ENCODE results near the gene TSEN54.

The TSEN54 gene

GRCh38 chr17:75502072-75502720 is 14.1 kb upstream of the TSEN54 start:
- Histone ChIP-seq H3F3A (ENCODE audit: insufficient read depth) (no peaks in the 10 kb centered on the region), H3K9ac (ENCODE audit: low read length) (no peak overlapping the region), H3K4me3 (ENCODE audit: insufficient read depth, low read length, poor library complexity, severe bottlenecking) (no peak overlapping the region), H2AFZ (ENCODE audit: low read depth, low read length, severe bottlenecking) (no peak overlapping the region), H3K9me2 (replicated peaks; ENCODE audit: insufficient read depth, low read length) (no peaks in the 10 kb centered on the region), H4K20me1 (ENCODE audit: low read depth, low read length) (no peaks in the 10 kb centered on the region), H3K79me2 (ENCODE audit: insufficient read depth, low read length) (no peaks in the 10 kb centered on the region), H3K9me3 (ENCODE audit: insufficient read depth, low read length) (no peaks in the 10 kb centered on the region), H3K27ac (ENCODE audit: low read depth, low read length) (no peak overlapping the region), H3K4me2 (ENCODE audit: low read depth, low read length, poor library complexity, severe bottlenecking) (no peak overlapping the region), H3K27me3 (ENCODE audit: low read length) (no peaks in the 10 kb centered on the region), H3K36me3 (ENCODE audit: low read length) (no peaks in the 10 kb centered on the region)
- no peak for TF ChIP-seq EZH2phosphoT487 (conservative IDR thresholded peaks at IDR 0.05; ENCODE audit: low read length)

- H3K36me3 ChIP-seq (ENCODE audit: low read length), result no peaks in the 10 kb centered on the region
- H3K27ac ChIP-seq (ENCODE audit: low read depth, low read length), result no peak overlapping the region
- H3K4me2 ChIP-seq (ENCODE audit: low read depth, low read length, poor library complexity, severe bottlenecking), result no peak overlapping the region
These were observed 13.5 kb upstream of the TSEN54 start for GRCh38 chr17:75502721-75503329.

GRCh38 chr17:75503337-75503950 is 12.9 kb upstream of the TSEN54 start:
- no peaks in the 10 kb centered on the region for H3K36me3 ChIP-seq (ENCODE audit: low read length)
- TF ChIP-seq CTCF (IDR thresholded peaks at IDR 0.05; ENCODE audit: insufficient read depth, low read length, poor library complexity, severe bottlenecking), result no peak
- no peak overlapping the region for H3K4me2 ChIP-seq (ENCODE audit: low read depth, low read length, poor library complexity, severe bottlenecking)

More at GRCh38 chr17:75502721-75503329, 13.5 kb upstream of the TSEN54 start:
- H3K9me3 ChIP-seq (ENCODE audit: insufficient read depth, low read length), result no peaks in the 10 kb centered on the region
- no peak overlapping the region for H3K4me3 ChIP-seq (ENCODE audit: insufficient read depth, low read length, poor library complexity, severe bottlenecking)
- TF ChIP-seq EZH2phosphoT487 (conservative IDR thresholded peaks at IDR 0.05; ENCODE audit: low read length) (no peak), CTCF (IDR thresholded peaks at IDR 0.05; ENCODE audit: insufficient read depth, low read length, poor library complexity, severe bottlenecking) (no peak)
- no peaks in the 10 kb centered on the region for H3K79me2 ChIP-seq (ENCODE audit: insufficient read depth, low read length)
- H3K27me3 ChIP-seq (ENCODE audit: low read length), result no peaks in the 10 kb centered on the region
- H3K9ac ChIP-seq (ENCODE audit: low read length), result no peak overlapping the region
- H2AFZ ChIP-seq (ENCODE audit: low read depth, low read length, severe bottlenecking), result no peak overlapping the region
- H3K9me2 ChIP-seq (replicated peaks; ENCODE audit: insufficient read depth, low read length), result no peaks in the 10 kb centered on the region
- no peaks in the 10 kb centered on the region for H3F3A ChIP-seq (ENCODE audit: insufficient read depth)
- H4K20me1 ChIP-seq (ENCODE audit: low read depth, low read length), result no peaks in the 10 kb centered on the region

GRCh38 chr17:75503976-75504346 is 12.4 kb upstream of the TSEN54 start:
- no peaks in the 10 kb centered on the region for H3K9me3 ChIP-seq (ENCODE audit: insufficient read depth, low read length)
- no peaks in the 10 kb centered on the region for H3K27me3 ChIP-seq (ENCODE audit: low read length)
- no peak overlapping the region for H3K4me2 ChIP-seq (ENCODE audit: low read depth, low read length, poor library complexity, severe bottlenecking)
- no peaks in the 10 kb centered on the region for H4K20me1 ChIP-seq (ENCODE audit: low read depth, low read length)
- H3F3A ChIP-seq (ENCODE audit: insufficient read depth), result no peaks in the 10 kb centered on the region
- no peak overlapping the region for H3K9ac ChIP-seq (ENCODE audit: low read length)
- no peak overlapping the region for H2AFZ ChIP-seq (ENCODE audit: low read depth, low read length, severe bottlenecking)
- no peak overlapping the region for H3K27ac ChIP-seq (ENCODE audit: low read depth, low read length)
- TF ChIP-seq CTCF (IDR thresholded peaks at IDR 0.05; ENCODE audit: insufficient read depth, low read length, poor library complexity, severe bottlenecking) (no peak), EZH2phosphoT487 (conservative IDR thresholded peaks at IDR 0.05; ENCODE audit: low read length) (no peak)
- H3K36me3 ChIP-seq (ENCODE audit: low read length), result no peaks in the 10 kb centered on the region
- no peaks in the 10 kb centered on the region for H3K79me2 ChIP-seq (ENCODE audit: insufficient read depth, low read length)
- no peak overlapping the region for H3K4me3 ChIP-seq (ENCODE audit: insufficient read depth, low read length, poor library complexity, severe bottlenecking)
- no peaks in the 10 kb centered on the region for H3K9me2 ChIP-seq (replicated peaks; ENCODE audit: insufficient read depth, low read length)

More at GRCh38 chr17:75503337-75503950, 12.9 kb upstream of the TSEN54 start:
- Histone ChIP-seq H3K9ac (ENCODE audit: low read length) (no peak overlapping the region), H3K4me3 (ENCODE audit: insufficient read depth, low read length, poor library complexity, severe bottlenecking) (no peak overlapping the region), H3K27me3 (ENCODE audit: low read length) (no peaks in the 10 kb centered on the region), H2AFZ (ENCODE audit: low read depth, low read length, severe bottlenecking) (no peak overlapping the region), H3K27ac (ENCODE audit: low read depth, low read length) (no peak overlapping the region), H4K20me1 (ENCODE audit: low read depth, low read length) (no peaks in the 10 kb centered on the region), H3K9me2 (replicated peaks; ENCODE audit: insufficient read depth, low read length) (no peaks in the 10 kb centered on the region), H3K79me2 (ENCODE audit: insufficient read depth, low read length) (no peaks in the 10 kb centered on the region), H3K9me3 (ENCODE audit: insufficient read depth, low read length) (no peaks in the 10 kb centered on the region), H3F3A (ENCODE audit: insufficient read depth) (no peaks in the 10 kb centered on the region)
